ENCODE data around the gene KDM6B. TPM values are rescaled to one million over a fixed set of nuclear protein-coding genes. Genes with fewer than 3 reads are reported as not detected.

KDM6B gene
- total RNA-seq, 2 experiments from 2014 or later, result 43.4 to 50.9 TPM

DNA sequence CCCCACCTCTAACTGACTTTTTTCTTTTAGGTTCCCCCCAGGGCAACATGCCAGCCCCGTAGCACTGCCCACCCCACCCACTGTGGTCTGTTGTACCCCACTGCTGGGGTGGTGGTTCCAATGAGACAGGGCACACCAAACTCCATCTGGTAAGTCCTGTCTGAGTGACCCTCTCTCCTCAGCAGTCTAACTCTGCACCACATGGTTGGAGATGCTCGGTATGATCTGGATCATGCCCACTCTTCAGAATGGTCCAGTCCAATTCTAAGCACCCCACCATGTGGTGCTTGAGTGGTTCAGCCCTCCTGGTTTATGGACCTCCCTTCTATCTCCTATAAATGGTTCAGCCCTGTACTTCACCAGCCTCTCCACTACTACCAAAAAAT lies 5.9 kb downstream of the KDM6B start:
- H3K36me3 Mint-ChIP-seq, result no peaks in the 10 kb centered on the region
- ATAC-seq (ENCODE audit: low read depth), result no peak
- peak overlapping the region; percentile 48 for H3K27ac Mint-ChIP-seq
- peaks cover 54% of the 10 kb centered on the region for H3K4me1 Mint-ChIP-seq
- POLR2A ChIA-PET, result no interaction called here
- no peaks in the 10 kb centered on the region for H3K27me3 Mint-ChIP-seq
- DNase-seq, result no peak
- H3K4me3 Mint-ChIP-seq, result no peak overlapping the region
- no peaks in the 10 kb centered on the region for H3K9me3 Mint-ChIP-seq

DNA sequence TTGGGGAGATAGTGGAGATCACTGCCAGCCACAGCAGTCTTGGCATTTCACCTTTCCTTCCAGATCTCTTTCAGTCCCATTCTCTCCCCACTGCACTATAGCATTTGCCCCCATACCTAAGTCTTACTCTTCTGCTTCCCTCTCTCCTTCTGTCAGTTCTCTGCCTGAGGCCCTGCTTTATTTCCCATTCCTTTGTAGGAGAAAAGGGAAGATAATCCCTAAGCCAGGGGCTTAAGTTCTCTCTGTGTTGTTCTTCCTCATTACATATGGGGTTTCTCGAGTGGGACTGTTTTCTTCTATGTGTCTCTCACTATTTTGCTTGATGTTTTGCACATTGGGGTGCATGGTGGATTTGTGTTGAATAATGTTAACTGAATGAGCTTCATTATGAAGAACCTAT lies 6.4 kb downstream of the KDM6B start:
- POLR2A ChIA-PET, result interaction anchor here (1.3 kb wide), 1 partner anchor 11 kb away, joined by 3 read pairs; no protein-coding TSS in a partner anchor
- peaks cover 54% of the 10 kb centered on the region for H3K4me1 Mint-ChIP-seq
- ATAC-seq (ENCODE audit: low read depth), result no peak
- DNase-seq, result no peak
- no peaks in the 10 kb centered on the region for H3K36me3 Mint-ChIP-seq
- no peaks in the 10 kb centered on the region for H3K27me3 Mint-ChIP-seq
- H3K27ac Mint-ChIP-seq, result no peak overlapping the region
- peak overlapping the region; percentile 100 for H3K4me3 Mint-ChIP-seq
- no peaks in the 10 kb centered on the region for H3K9me3 Mint-ChIP-seq

DNA sequence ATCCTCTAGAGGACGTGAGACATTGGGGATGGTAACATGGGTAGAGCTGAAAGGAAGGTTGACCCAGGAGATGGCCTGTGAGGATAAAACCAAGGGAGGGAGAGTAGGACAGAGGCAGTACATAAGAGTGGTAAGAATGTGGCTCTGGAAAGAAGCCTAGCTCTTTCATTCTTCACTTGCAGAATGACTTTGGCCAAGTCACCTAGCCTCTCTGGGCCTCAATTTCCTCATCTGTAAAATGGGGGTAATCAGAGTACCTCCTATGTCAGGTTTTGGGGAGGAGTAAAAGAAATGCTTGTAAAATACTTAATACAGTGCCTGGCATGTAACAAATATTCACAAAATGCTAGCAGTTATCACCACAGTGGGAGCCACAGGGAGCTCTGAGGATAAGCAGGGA lies 6.9 kb downstream of the KDM6B start:
- ATAC-seq (ENCODE audit: low read depth) (no peak), DNase-seq (no peak)
- Mint-ChIP-seq H3K9me3 (no peaks in the 10 kb centered on the region), H3K27me3 (no peaks in the 10 kb centered on the region), H3K4me3 (peak overlapping the region; percentile 100), H3K4me1 (peaks cover 56% of the 10 kb centered on the region), H3K27ac (peak overlapping the region; percentile 84), H3K36me3 (no peaks in the 10 kb centered on the region)
- POLR2A ChIA-PET, result interaction anchor here (1.3 kb wide), 1 partner anchor 11 kb away, joined by 3 read pairs; no protein-coding TSS in a partner anchor

DNA sequence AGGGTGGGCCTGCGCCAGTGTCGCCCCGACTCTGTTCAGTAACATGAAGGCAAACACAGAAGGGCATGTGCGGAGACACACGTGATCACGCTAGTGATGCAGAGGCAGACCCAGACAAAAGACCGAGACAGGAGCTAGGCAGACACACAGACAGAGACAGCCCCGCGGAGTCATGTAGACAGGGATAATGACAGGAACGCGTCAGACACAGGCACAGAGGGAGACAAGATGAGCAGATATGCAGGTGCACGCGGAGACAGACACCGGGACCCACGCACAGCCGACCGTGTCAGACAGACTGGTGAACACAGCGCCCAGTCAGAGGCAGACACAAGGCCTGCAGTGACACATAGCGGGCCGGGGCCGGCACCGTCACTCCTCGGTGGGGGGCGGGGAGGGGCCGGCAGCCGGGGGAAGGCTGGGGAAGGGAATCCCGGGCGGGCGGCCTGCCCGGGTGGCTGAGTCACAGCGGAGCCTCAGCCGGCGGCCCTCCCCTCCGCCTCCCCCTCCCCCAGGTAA lies 7.4 kb downstream of the KDM6B start:
- Mint-ChIP-seq H3K27me3 (no peaks in the 10 kb centered on the region), H3K9me3 (no peaks in the 10 kb centered on the region), H3K4me3 (peak overlapping the region; percentile 100), H3K27ac (peak overlapping the region; percentile 84), H3K4me1 (peaks cover 55% of the 10 kb centered on the region), H3K36me3 (no peaks in the 10 kb centered on the region)
- POLR2A ChIA-PET, result interaction anchor here (0.6 to 1.3 kb wide), 3 partner anchors 8 to 214 kb away, joined by 3 to 4 read pairs (median 3); partner anchors contain the start of gene SAT2
- peak; percentile 74 for DNase-seq
- peak; percentile 19 for ATAC-seq (ENCODE audit: low read depth)

DNA sequence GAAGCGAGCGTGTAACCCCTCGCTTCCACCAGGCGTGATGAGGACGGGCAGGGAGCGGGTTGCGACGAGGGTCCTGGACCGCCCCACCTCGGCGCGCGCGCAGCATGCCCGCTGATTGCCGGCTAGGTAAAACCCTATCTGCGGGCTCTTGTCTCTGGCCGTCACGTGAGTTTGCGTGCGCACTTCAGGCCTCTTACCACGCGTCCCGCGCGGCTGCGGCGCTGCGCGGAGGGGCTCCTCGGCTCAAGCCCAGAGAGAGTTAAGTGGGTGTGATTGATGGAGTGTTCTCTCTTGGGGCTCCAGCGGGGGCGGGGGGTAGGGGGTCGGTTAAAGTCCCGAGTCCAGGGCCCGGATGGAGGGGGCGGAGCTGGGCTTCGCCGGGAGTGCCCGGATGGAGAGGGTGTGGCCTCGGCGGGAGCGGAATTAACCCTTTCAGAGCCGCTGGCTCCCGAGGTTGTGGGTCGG lies 7.9 kb downstream of the KDM6B start:
- no peaks in the 10 kb centered on the region for H3K27me3 Mint-ChIP-seq
- ATAC-seq (ENCODE audit: low read depth) (peak; percentile 8), DNase-seq (peak; percentile 90)
- peak overlapping the region; percentile 100 for H3K4me3 Mint-ChIP-seq
- peaks cover 50% of the 10 kb centered on the region for H3K4me1 Mint-ChIP-seq
- peaks cover 2% of the 10 kb centered on the region for H3K36me3 Mint-ChIP-seq
- peak overlapping the region; percentile 99 for H3K27ac Mint-ChIP-seq
- POLR2A ChIA-PET, result interaction anchor here (0.5 to 1.2 kb wide), 7 partner anchors 9 to 289 kb away, joined by 3 to 6 read pairs (median 3); partner anchors contain the start of genes CNTROB, SAT2 and TRAPPC1
- H3K9me3 Mint-ChIP-seq, result no peaks in the 10 kb centered on the region

DNA sequence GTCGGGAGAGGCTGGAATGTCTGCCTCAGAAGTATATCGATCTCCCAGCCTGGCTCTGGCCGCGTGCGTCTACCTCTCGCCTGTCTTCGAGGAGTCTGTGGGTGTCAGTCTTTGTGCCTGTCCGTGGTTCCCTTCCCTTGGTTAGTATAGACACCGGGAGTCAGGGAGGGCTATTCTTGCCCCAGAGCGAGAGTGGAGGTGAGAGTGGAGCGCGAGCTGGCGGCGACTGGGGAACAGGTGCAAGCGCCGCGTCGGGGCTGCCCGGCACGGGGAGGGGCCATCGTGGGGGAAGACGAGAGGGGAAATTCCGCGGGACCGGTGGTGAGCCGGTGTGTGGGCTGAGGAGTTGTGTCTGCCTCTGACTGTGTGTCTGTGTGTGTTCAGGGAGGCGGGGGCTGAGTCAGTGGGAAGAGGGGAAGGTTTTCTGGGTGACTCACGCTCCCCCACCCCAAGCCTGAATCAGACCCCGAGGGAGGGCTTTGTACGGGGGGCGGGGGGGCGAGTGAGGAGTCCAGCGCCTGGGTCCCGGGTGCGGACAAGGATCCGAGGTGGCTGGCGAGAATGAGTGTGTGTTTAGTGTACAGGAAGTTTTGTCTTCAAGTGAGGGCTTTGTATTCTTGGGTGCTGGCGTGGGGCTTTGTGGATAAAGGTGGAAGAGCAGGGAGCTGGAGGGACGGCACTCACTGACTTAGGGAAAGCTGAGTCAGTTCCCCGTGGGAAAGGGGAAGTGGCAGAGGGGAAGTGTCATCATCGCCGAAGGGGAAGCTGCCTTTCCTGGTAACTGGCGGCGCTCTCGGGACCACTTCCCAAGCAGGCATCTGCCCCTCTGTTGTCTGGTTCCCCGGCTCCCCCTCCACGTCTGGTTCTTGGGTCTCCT lies 8.6 kb downstream of the KDM6B start:
- Mint-ChIP-seq H3K4me3 (peak overlapping the region; percentile 100), H3K27me3 (no peaks in the 10 kb centered on the region), H3K27ac (peak overlapping the region; percentile 99), H3K9me3 (no peaks in the 10 kb centered on the region), H3K36me3 (peaks cover 2% of the 10 kb centered on the region), H3K4me1 (peaks cover 43% of the 10 kb centered on the region)
- DNase-seq, result peak; percentile 80
- ATAC-seq (ENCODE audit: low read depth), result peak; percentile 24
- POLR2A ChIA-PET, result interaction anchor here (0.5 to 1.7 kb wide), 12 partner anchors 8 to 601 kb away, joined by 3 to 6 read pairs (median 3); partner anchors contain the start of genes CNTROB, KDM6B, NAA38 and TRAPPC1

DNA sequence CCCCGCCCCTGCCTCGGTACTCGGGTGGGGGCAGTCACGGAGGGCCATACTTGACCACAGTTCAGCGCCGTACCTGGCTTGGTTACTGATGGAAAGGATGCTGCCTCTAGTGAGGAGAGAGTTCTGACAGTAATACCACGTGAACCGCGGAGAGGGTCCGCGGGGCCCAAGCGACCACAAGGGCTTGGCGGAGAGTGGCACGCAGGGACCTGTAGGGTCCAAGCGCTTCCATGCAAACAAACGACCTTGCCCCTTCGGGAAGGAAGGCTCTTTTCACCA lies 9.2 kb downstream of the KDM6B start:
- ATAC-seq (ENCODE audit: low read depth), result no peak
- Mint-ChIP-seq H3K4me1 (peaks cover 41% of the 10 kb centered on the region), H3K27me3 (no peaks in the 10 kb centered on the region), H3K4me3 (peak overlapping the region; percentile 100), H3K36me3 (peaks cover 2% of the 10 kb centered on the region), H3K9me3 (no peaks in the 10 kb centered on the region), H3K27ac (peak overlapping the region; percentile 99)
- POLR2A ChIA-PET, result interaction anchor here (0.7 to 1.7 kb wide), 7 partner anchors 9 to 602 kb away, joined by 3 to 6 read pairs (median 3); partner anchors contain the start of genes KDM6B and NAA38
- DNase-seq, result no peak

DNA sequence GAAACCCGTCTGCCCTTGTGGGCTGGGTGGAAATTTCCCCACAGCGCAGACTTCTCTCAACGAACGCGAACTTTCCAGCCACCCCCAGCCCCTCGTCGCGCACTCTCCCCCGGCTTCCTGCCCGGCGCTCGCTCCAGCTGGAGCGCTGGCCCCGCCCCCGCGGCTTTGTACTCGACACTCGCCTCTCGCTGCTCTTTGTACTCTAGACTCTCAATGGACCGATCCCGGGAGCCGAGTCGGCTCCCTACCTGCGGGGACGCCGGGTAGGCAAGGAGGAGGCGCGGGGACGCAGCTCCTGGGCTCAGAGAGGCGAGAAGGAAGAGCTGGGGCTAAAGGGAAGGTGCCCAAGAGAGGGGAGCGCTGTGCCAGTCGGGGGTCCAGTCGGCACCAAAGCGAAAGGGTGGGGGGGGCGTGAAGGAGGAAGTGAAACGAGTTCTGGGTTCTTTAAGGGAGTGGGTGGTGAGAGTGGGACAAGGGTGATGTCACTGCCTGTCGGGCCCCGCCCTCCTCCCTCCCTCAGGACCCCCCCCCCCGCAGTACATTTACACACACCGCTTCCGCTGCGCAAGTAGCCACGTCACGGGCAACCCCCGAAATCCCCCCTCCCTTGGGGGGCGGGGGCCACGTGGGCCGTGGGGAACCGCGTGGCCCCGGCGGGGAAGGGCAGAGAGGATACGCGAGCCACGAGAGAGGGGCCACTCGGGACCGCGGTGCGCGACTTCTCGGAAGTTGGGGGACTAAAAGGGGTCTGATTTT lies 9.7 kb downstream of the KDM6B start:
- Mint-ChIP-seq H3K4me1 (peaks cover 37% of the 10 kb centered on the region), H3K36me3 (peaks cover 2% of the 10 kb centered on the region)
- ATAC-seq (ENCODE audit: low read depth), result peak; percentile 16

DNA sequence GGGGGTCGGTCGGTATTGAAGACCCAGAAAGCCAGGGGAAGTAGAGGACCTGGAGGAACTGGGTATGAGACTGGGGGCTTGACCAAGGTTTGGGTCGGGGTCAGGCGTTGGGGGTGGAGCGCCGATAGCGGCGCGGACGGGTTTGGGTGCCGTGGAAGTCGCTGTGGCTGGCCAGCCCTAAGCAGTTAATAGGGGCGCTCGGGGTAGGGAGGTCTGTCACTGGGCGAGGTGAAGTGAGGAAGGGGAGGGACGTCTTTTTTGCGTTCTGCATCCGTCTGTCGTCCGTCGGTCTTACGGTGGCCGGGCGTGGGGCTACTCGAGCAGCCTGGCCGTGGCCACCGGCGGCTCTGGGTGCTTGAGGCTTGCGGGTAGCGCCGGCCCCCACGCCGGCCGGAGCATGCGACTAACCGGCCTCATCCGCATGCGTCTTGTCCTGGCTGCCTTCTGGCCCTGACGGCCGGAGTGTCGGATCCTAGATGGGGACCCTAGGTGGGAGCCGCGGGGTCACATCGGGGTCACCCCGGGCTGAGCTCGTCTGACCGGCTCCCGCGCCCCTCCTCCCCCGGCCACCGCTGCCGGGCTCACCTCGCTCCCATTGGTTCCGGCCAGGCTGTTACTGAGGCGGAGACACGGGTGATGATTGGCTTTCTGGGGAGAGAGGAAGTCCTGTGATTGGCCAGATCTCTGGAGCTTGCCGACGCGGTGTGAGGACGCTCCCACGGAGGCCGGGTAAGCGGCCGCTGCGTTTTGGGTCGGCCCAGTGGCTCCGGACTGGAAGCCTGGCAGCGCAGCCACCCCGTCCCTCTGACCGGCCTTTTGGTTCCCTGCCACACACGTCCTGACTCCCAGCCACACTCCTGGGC lies 10.5 kb downstream of the KDM6B start:
- peak overlapping the region; percentile 99 for H3K27ac Mint-ChIP-seq
- peak; percentile 82 for DNase-seq
- ATAC-seq (ENCODE audit: low read depth), result peak; percentile 66
- H3K27me3 Mint-ChIP-seq, result no peaks in the 10 kb centered on the region
- no peaks in the 10 kb centered on the region for H3K9me3 Mint-ChIP-seq
- peaks cover 30% of the 10 kb centered on the region for H3K4me1 Mint-ChIP-seq
- H3K4me3 Mint-ChIP-seq, result peak overlapping the region; percentile 100
- POLR2A ChIA-PET, result interaction anchor here (0.8 to 1.7 kb wide), 7 partner anchors 10 to 329 kb away, joined by 3 to 18 read pairs (median 6); partner anchors contain the start of genes KDM6B, NAA38 and RNF227
- H3K36me3 Mint-ChIP-seq, result peaks cover 2% of the 10 kb centered on the region

More for the DNA sequence above, 9.7 kb downstream of the KDM6B start:
- DNase-seq, result peak; percentile 82
- H3K27ac Mint-ChIP-seq, result peak overlapping the region; percentile 99
- POLR2A ChIA-PET, result interaction anchor here (1.0 to 1.7 kb wide), 5 partner anchors 9 to 602 kb away, joined by 3 to 6 read pairs (median 3); partner anchors contain the start of genes KDM6B and NAA38
- H3K4me3 Mint-ChIP-seq, result peak overlapping the region; percentile 100
- no peaks in the 10 kb centered on the region for H3K27me3 Mint-ChIP-seq
- no peaks in the 10 kb centered on the region for H3K9me3 Mint-ChIP-seq

DNA sequence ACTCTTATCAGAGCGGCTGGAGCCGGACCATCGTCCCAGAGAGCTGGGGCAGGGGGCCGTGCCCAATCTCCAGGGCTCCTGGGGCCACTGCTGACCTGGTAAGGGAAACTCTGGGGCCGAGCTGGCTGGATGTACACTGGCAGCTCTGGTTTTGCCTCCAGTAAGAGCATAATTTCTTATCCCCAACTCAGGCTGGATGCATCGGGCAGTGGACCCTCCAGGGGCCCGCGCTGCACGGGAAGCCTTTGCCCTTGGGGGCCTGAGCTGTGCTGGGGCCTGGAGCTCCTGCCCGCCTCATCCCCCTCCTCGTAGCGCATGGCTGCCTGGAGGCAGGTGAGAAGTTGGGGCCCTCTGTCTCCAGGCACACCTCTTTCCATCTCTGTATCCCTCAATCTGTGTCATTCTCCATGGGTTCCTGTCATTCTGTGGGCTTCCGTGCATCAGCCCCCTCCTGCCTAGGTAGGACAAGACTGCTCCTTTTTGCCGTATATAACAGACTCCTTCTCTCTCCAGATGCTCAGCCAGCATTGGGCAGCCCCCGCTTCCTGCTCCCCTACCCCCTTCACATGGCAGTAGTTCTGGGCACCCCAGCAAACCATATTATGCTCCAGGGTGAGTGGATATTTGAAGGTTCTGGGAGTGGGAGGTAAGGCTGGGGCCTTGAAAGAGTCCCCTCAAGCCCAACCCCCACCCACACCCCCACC lies 11.5 kb downstream of the KDM6B start:
- Mint-ChIP-seq H3K36me3 (peaks cover 2% of the 10 kb centered on the region), H3K9me3 (no peaks in the 10 kb centered on the region), H3K27me3 (no peaks in the 10 kb centered on the region), H3K27ac (peak overlapping the region; percentile 99), H3K4me3 (peak overlapping the region; percentile 100), H3K4me1 (peaks cover 25% of the 10 kb centered on the region)
- no peak for DNase-seq
- no peak for ATAC-seq (ENCODE audit: low read depth)
- POLR2A ChIA-PET, result interaction anchor here (0.8 to 1.5 kb wide), 6 partner anchors 11 to 328 kb away, joined by 3 to 18 read pairs (median 5); partner anchors contain the start of genes KDM6B, NAA38 and RNF227

DNA sequence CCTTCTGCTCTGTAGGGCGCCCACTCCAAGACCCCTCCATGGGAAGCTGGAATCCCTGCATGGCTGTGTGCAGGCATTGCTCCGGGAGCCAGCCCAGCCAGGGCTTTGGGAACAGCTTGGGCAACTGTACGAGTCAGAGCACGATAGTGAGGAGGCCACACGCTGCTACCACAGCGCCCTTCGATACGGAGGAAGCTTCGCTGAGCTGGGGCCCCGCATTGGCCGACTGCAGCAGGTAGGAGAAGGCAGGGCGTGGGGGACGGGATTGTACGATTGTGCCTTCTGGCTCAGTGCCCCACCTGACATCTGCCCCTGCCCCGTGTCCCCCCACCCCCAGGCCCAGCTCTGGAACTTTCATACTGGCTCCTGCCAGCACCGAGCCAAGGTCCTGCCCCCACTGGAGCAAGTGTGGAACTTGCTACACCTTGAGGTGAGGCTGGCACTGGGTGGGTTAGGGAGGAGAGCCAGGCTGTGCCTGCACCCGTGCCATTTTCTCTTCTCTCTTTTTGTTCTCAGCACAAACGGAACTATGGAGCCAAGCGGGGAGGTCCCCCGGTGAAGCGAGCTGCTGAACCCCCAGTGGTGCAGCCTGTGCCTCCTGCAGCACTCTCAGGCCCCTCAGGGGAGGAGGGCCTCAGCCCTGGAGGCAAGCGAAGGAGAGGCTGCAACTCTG lies 12.2 kb downstream of the KDM6B start:
- POLR2A ChIA-PET, result interaction anchor here (1.5 kb wide), 1 partner anchor 40 kb away, joined by 4 read pairs; no protein-coding TSS in a partner anchor
- no peak for ATAC-seq (ENCODE audit: low read depth)
- Mint-ChIP-seq H3K4me1 (peaks cover 24% of the 10 kb centered on the region), H3K27ac (no peak overlapping the region), H3K4me3 (no peak overlapping the region), H3K9me3 (no peaks in the 10 kb centered on the region), H3K36me3 (peaks cover 2% of the 10 kb centered on the region), H3K27me3 (no peaks in the 10 kb centered on the region)
- no peak for DNase-seq

All from activated naive CD8-positive, alpha-beta T cell treated with anti-CD3 and anti-CD28 coated beads, Interleukin-2, amount 10 ng/mL, durations not matched to agents 7 days and 5 days (primary cell).